Activated T-cell treated with anti-CD3 and anti-CD28 coated beads, Interleukin-2, amount 50 U/mL, for 4 hours (primary cell): ENCODE measurements around the gene KRCC1. TPM values are rescaled to one million over a fixed set of nuclear protein-coding genes. Genes with fewer than 3 reads are reported as not detected.
A peak's percentile ranks its signal among the peaks of the same experiment; 100 is the strongest.
"Not testable (repeated sequence)": the region's sequence is repeated elsewhere in the genome, so short reads cannot be mapped to it uniquely, and the experiment has no call there.

ENCODE experiments used
- ATAC-seq, 2 donors: fragments of 200-7000 bp; cut with Tn5 transposase; one replicate each; pipeline ENCODE4 v1.10.0; 2021
- DNase-seq: peaks from one replicate; pipeline ENCODE4 v3.0.0-alpha.2; 2020
- H3K27me3 Mint-ChIP-seq: one replicate; pipeline ENCODE4 v1.8.0; 2021; ENCODE audit warnings: low read depth, mixed read lengths
- H3K36me3 Mint-ChIP-seq: one replicate; pipeline ENCODE4 v1.8.0; 2022; ENCODE audit warnings: mixed read lengths; ENCODE audit not compliant: insufficient read depth
- H3K4me1 Mint-ChIP-seq: one replicate; pipeline ENCODE4 v1.8.0; 2021; ENCODE audit warnings: low read depth, mixed read lengths
- H3K4me3 Mint-ChIP-seq: one replicate; pipeline ENCODE4 v1.8.0; 2021; ENCODE audit warnings: mild to moderate bottlenecking, moderate library complexity, mixed read lengths
- H3K9me3 Mint-ChIP-seq: one replicate; pipeline ENCODE4 v1.8.0; 2021; ENCODE audit warnings: mixed read lengths
- total RNA-seq, 3 donors: library from RNA; stranded (reverse); gene quantifications; one replicate each; pipeline ENCODE4 v1.2.1, GENCODE V29; 2021

Gene KRCC1
- total RNA-seq, 3 donors from 2014 or later: 5.7 to 6.9 (median 6.6) TPM

DNA sequence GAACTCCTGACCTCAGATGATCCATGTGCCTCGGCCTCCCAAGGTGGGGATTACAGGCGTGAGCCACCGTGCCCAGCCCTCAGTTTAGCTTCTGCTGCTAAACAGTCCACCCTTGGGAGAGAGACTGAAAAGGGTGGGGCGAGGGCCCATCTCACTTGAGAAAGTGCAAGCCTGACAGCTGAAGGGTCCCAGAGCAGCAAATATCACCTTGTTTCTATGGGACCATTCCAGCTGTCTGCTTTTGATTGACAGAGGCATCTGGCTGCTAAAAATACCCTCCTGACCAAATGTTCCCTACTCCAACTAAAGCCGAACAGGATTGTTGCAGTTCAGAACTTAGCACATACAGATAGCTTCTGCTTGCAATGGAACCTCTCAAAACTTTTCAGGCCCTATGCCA lies 11.6 kb upstream of the KRCC1 start:
- H3K27me3 Mint-ChIP-seq: peaks cover 2% of the 10 kb centered on the region
- no peaks in the 10 kb centered on the region for H3K36me3 Mint-ChIP-seq
- no peaks in the 10 kb centered on the region for H3K9me3 Mint-ChIP-seq
- ATAC-seq: no peak
- H3K4me3 Mint-ChIP-seq: no peak overlapping the region
- DNase-seq: no peak
- H3K4me1 Mint-ChIP-seq: no peaks in the 10 kb centered on the region

GRCh38 chr2:88066543-88066942 lies 11.0 kb upstream of the KRCC1 start:
- DNase-seq (no peak), ATAC-seq (no peak)
- no peak overlapping the region for H3K4me3 Mint-ChIP-seq
- no peaks in the 10 kb centered on the region for H3K36me3 Mint-ChIP-seq
- no peaks in the 10 kb centered on the region for H3K4me1 Mint-ChIP-seq
- H3K9me3 Mint-ChIP-seq: no peaks in the 10 kb centered on the region
- peaks cover 2% of the 10 kb centered on the region for H3K27me3 Mint-ChIP-seq

GRCh38 chr2:88061295-88061694 lies 5.7 kb upstream of the KRCC1 start:
- no peaks in the 10 kb centered on the region for H3K27me3 Mint-ChIP-seq
- DNase-seq: no peak
- no peaks in the 10 kb centered on the region for H3K36me3 Mint-ChIP-seq
- no peak overlapping the region for H3K4me3 Mint-ChIP-seq
- no peak for ATAC-seq
- H3K9me3 Mint-ChIP-seq: no peaks in the 10 kb centered on the region
- peaks cover 16% of the 10 kb centered on the region for H3K4me1 Mint-ChIP-seq

DNA sequence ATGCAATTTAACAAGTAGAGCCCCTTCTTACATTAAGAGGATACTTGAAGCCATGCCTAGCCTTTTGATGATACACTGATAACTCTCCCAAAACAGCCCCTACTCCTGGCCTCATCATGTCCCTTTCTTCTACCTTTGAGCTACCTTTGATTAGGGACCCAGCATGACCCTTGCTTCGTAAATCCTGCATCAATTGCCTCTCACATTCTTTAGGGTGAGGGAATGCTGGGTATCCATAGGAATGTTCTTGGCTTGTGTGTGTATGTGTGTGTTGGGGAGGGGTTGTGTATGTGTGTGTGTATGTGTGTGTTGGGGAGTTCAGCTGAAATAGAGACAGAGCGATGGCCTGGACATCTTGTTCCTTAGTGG lies 5.3 kb upstream of the KRCC1 start:
- Mint-ChIP-seq H3K4me1 (peaks cover 20% of the 10 kb centered on the region), H3K9me3 (no peaks in the 10 kb centered on the region), H3K27me3 (no peaks in the 10 kb centered on the region), H3K4me3 (no peak overlapping the region), H3K36me3 (no peaks in the 10 kb centered on the region)
- DNase-seq: no peak
- no peak for ATAC-seq

DNA sequence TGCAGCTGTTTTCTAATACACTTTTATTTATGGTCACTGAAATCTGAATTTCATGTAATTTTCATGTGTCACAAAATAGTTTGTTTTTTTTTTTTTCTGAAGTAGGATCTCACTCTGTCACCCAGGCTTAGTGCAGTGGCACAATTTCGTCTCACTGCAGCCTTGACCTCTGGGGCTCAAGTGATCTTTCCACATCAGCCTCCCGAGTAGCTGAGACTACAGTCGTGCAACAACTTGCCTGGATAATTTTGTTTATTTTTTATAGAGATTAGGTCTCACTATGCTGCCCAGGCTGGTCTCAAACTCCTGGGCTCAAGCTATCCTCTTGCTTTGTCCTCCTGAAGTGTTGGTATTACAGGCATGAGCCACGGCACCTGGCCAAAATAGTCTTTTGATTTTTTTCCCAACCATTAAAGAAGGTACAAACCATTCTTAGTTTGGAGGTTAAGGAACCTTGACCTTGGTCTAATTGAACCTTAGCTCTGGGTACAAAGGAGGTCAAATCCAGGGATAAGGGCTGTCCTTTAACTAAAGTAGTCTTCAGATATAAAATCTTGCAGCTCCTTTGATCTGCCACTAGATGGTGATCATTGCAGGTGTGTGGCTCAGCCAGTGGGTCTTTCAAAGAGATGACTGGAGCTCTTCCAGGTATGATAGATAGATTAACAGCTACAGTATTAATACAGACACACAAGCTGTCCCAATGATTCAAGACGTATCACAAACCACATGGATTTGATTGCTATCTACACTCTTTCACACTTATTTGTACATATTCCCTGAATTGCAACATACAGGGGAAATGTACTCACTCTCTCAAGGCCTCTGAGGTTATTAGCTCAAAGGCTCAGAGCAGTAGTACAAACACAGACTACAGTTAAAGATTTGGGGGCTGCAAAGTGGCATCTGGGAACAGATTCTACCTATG lies 4.7 kb upstream of the KRCC1 start:
- Mint-ChIP-seq H3K4me3 (no peak overlapping the region), H3K27me3 (no peaks in the 10 kb centered on the region), H3K36me3 (no peaks in the 10 kb centered on the region), H3K4me1 (peaks cover 22% of the 10 kb centered on the region), H3K9me3 (no peaks in the 10 kb centered on the region)
- DNase-seq (peak; percentile 12), ATAC-seq (peak; percentile 18 to 28)

GRCh38 chr2:88058191-88058590 lies 2.6 kb upstream of the KRCC1 start:
- Mint-ChIP-seq H3K27me3 (no peaks in the 10 kb centered on the region), H3K4me1 (peaks cover 42% of the 10 kb centered on the region), H3K36me3 (peaks cover 8% of the 10 kb centered on the region), H3K9me3 (no peaks in the 10 kb centered on the region), H3K4me3 (no peak overlapping the region)
- ATAC-seq: no peak
- no peak for DNase-seq

DNA sequence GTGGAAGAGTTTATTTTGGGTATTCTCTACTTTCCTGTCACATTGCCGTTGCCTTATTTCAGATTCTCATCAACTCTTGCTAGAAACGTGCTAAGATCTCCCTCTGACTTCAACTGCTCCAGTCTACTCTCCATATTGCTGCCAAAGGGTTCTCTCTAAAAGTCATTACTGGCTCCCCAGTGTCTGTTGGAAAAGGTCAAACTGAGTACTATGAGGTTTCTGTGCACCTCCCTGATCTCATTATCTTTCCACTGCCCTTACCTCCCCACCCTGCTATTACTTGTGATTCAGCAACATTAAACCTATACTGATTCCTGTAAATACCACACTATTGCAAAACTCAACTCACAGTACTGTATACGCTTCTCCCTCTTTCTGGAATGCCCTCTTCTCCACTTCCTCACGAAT lies 1.9 kb upstream of the KRCC1 start:
- Mint-ChIP-seq H3K36me3 (peaks cover 11% of the 10 kb centered on the region), H3K27me3 (no peaks in the 10 kb centered on the region), H3K4me1 (peaks cover 48% of the 10 kb centered on the region), H3K4me3 (no peak overlapping the region), H3K9me3 (no peaks in the 10 kb centered on the region)
- ATAC-seq (no peak), DNase-seq (no peak)

GRCh38 chr2:88054782-88055370 lies 707 bp downstream of the KRCC1 start:
- peak overlapping the region; percentile 97 for H3K4me3 Mint-ChIP-seq
- ATAC-seq (no peak), DNase-seq (no peak)
- peaks cover 63% of the 10 kb centered on the region for H3K4me1 Mint-ChIP-seq
- no peaks in the 10 kb centered on the region for H3K27me3 Mint-ChIP-seq
- peaks cover 15% of the 10 kb centered on the region for H3K36me3 Mint-ChIP-seq
- no peaks in the 10 kb centered on the region for H3K9me3 Mint-ChIP-seq

DNA sequence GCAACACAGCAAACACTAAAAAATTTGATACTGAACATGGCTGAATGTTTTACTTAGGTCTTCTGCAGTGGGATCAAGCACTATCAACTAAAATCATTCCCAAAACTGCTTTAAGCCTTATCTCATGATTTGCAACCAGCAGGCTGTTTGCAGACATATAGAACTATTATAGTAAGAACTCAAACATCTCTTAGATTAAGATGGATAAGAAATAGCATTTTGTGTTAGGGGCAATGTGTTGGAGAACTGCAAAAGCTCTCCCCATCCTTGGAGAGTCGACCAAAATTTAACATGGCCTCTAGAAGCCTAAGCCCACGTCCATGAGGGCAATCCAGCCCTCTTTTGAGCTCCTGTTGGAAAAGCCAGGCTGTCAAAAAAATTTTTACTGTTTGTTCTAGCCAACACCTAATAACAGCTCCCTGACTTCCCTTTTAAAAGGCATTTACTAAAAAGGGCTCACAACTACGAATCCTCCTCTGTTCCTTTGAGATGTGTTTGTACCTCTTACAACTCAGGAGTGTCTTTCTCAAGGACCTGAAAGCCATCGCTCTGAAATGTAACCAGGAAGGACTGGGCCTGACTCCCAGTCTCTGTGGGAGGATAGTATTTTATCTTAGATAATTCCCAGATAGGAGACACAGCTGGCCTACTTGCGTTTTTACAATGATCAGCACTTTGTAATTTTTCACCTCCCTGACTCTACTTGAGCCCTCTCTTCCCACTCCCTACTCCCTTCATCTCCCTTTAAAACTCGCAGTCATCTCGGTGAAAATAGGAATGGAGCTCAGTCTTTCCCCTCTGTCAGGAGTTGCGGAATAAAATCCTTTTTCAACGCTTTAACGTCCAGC lies 1.4 kb downstream of the KRCC1 start:
- H3K9me3 Mint-ChIP-seq: no peaks in the 10 kb centered on the region
- H3K4me1 Mint-ChIP-seq: peaks cover 66% of the 10 kb centered on the region
- H3K36me3 Mint-ChIP-seq: peaks cover 15% of the 10 kb centered on the region
- peak overlapping the region; percentile 97 for H3K4me3 Mint-ChIP-seq
- no peak for ATAC-seq
- DNase-seq: no peak
- no peaks in the 10 kb centered on the region for H3K27me3 Mint-ChIP-seq

DNA sequence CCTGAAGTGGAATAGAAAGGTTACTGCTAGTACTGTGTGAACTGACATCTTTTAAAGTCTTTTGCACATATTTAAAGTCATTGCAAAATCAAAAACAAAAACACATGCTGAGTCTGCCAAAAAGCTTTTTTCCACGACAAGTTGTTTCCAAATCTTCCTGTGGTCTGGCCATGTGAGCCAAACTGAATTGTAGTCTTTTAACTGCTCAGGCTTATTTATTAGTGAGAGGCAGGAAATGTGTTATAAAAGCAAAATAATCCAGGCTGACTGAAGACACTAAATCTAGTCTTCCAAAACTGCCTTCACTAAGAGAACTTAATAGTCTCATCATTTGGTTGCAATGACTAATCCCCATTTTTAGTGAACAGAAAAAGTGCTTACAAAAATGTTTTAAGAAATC lies 2.3 kb downstream of the KRCC1 start:
- no peak for DNase-seq
- no peaks in the 10 kb centered on the region for H3K9me3 Mint-ChIP-seq
- H3K36me3 Mint-ChIP-seq: peaks cover 15% of the 10 kb centered on the region
- peaks cover 71% of the 10 kb centered on the region for H3K4me1 Mint-ChIP-seq
- ATAC-seq: no peak
- no peaks in the 10 kb centered on the region for H3K27me3 Mint-ChIP-seq
- H3K4me3 Mint-ChIP-seq: peak overlapping the region; percentile 97

DNA sequence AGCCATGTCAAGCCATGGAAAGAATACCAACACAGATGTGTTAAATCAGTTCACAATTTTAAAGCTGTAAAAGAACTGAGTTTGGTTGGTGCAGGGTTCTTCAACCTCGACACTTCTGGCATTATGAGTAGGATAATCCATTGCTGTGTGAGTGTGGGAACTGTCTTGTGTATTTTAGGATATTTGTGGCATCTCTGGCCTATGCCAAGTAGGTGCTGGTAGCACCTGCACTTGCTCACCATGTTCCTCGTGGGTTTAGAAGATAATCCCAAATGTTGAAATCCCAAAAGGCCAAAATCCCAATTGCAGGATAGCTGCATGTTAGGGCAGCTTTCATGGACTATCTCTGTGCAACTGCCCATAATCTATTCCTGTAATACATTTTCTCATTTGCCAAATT lies 3.8 kb downstream of the KRCC1 start:
- Mint-ChIP-seq H3K4me1 (peaks cover 61% of the 10 kb centered on the region), H3K36me3 (peaks cover 15% of the 10 kb centered on the region), H3K4me3 (no peak overlapping the region), H3K27me3 (no peaks in the 10 kb centered on the region), H3K9me3 (no peaks in the 10 kb centered on the region)
- DNase-seq: no peak
- no peak for ATAC-seq

GRCh38 chr2:88049622-88050021 lies 6.0 kb downstream of the KRCC1 start:
- no peak for ATAC-seq
- peaks cover 10% of the 10 kb centered on the region for H3K36me3 Mint-ChIP-seq
- H3K4me1 Mint-ChIP-seq: peaks cover 55% of the 10 kb centered on the region
- no peak overlapping the region for H3K4me3 Mint-ChIP-seq
- no peaks in the 10 kb centered on the region for H3K9me3 Mint-ChIP-seq
- no peaks in the 10 kb centered on the region for H3K27me3 Mint-ChIP-seq
- DNase-seq: no peak

- Mint-ChIP-seq H3K36me3 (peaks cover 12% of the 10 kb centered on the region), H3K9me3 (no peaks in the 10 kb centered on the region), H3K4me1 (peaks cover 46% of the 10 kb centered on the region), H3K4me3 (no peak overlapping the region), H3K27me3 (no peaks in the 10 kb centered on the region)
- DNase-seq (no peak), ATAC-seq (no peak)
Measured at GRCh38 chr2:88048541-88048940, 7.0 kb downstream of the KRCC1 start.

DNA sequence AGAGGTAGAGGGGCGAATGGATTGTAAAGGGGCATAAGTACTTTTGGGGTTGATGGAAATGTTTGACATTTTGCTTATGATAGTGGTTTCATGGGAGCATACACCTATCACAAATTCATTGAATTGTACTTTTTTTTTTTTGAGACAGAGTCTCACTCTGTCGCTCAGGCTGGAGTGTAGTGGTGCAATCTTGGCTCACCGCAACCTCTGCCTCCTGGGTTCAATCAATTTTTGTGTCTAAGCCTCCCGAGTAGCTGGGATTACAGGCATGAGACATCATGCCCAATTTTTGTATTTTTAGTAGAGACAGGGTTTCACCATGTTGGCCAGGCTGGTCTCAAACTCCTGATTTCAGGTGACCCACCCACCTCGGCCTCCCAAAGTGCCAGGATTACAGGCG lies 10.0 kb downstream of the KRCC1 start:
- not testable (repeated sequence) for H3K9me3 Mint-ChIP-seq, H3K27me3 Mint-ChIP-seq, H3K4me3 Mint-ChIP-seq, DNase-seq, ATAC-seq, H3K36me3 Mint-ChIP-seq
- H3K4me1 Mint-ChIP-seq: peaks cover 43% of the 10 kb centered on the region
